Calu3 (cell line): ENCODE data around the gene ARL5B. TPM values are rescaled to one million over a fixed set of nuclear protein-coding genes. Genes with fewer than 3 reads are reported as not detected.
A peak's percentile ranks its signal among the peaks of the same experiment; 100 is the strongest.
"Not testable (repeated sequence)": the region's sequence is repeated elsewhere in the genome, so short reads cannot be mapped to it uniquely, and the experiment has no call there.

ENCODE experiments used
- BruUV-seq: library from RNA; stranded (reverse); fragments of 400-500 nt; replicated peaks from 2 replicates; lab custom pipeline; 2021; lab: Mats Ljungman, UMichigan
- CTCF ChIA-PET: fragments of 300-600 bp; sonication (Branson Sonifier 250); formaldehyde crosslinking; loops from one replicate; lab custom pipeline; 2022; ENCODE audit warnings: antibody characterized with exemption; lab: Charles Lee
- DNase-seq: peaks from one replicate; pipeline ENCODE4 v3.0.0; 2022
- H3K27ac Mint-ChIP-seq: one replicate; pipeline ENCODE4 v1.8.0; 2022; ENCODE audit warnings: mixed read lengths; ENCODE audit not compliant: unreplicated experiment
- H3K27me3 Mint-ChIP-seq: one replicate; pipeline ENCODE4 v1.8.0; 2022; ENCODE audit warnings: mixed read lengths; ENCODE audit not compliant: unreplicated experiment
- H3K36me3 Mint-ChIP-seq: one replicate; pipeline ENCODE4 v1.8.0; 2022; ENCODE audit warnings: mild to moderate bottlenecking, moderate library complexity, mixed read lengths; ENCODE audit not compliant: insufficient read depth, unreplicated experiment
- H3K4me1 Mint-ChIP-seq: one replicate; pipeline ENCODE4 v1.8.0; 2022; ENCODE audit warnings: mild to moderate bottlenecking, low read depth, mixed read lengths; ENCODE audit not compliant: unreplicated experiment
- H3K4me3 Mint-ChIP-seq: one replicate; pipeline ENCODE4 v1.8.0; 2022; ENCODE audit warnings: mild to moderate bottlenecking, low read depth, moderate library complexity, mixed read lengths; ENCODE audit not compliant: unreplicated experiment
- H3K9me3 Mint-ChIP-seq: one replicate; pipeline ENCODE4 v1.8.0; 2022; ENCODE audit warnings: low read depth, mixed read lengths; ENCODE audit not compliant: unreplicated experiment
- CTCF ChIP-seq: fragments of 200-600 bp; IDR thresholded peaks from one replicate; pipeline ENCODE4 v1.8.0; 2022; ENCODE audit warnings: antibody characterized with exemption; ENCODE audit not compliant: unreplicated experiment
- intact Hi-C: fragments of 100-400 bp; cut with micrococcal nuclease; formaldehyde crosslinking; loops from one replicate; pipeline ENCODE4 v1.10.0; 2022; ENCODE audit not compliant: unreplicated experiment
- total RNA-seq: library from RNA; stranded (reverse); gene quantifications from 2 replicates; pipeline ENCODE4 v1.2.3, GENCODE V29; 2022

ARL5B gene
- total RNA-seq, 1 experiment from 2014 or later, result 15.3 TPM

GRCh38 chr10:18616337-18616736 is 42.9 kb upstream of the ARL5B start:
- TF ChIP-seq CTCF, result no peak
- CTCF ChIA-PET, result no interaction called here
- intact Hi-C loops, result no loop called here
- H3K27me3 Mint-ChIP-seq, result no peaks in the 10 kb centered on the region
- H3K36me3 Mint-ChIP-seq, result no peaks in the 10 kb centered on the region
- H3K27ac Mint-ChIP-seq, result no peak overlapping the region
- H3K4me3 Mint-ChIP-seq, result no peak overlapping the region
- no peaks in the 10 kb centered on the region for H3K9me3 Mint-ChIP-seq
- no peak for DNase-seq
- no peaks in the 10 kb centered on the region for H3K4me1 Mint-ChIP-seq
- no TSS peak for BruUV-seq

GRCh38 chr10:18619016-18619415 is 40.2 kb upstream of the ARL5B start:
- Mint-ChIP-seq H3K9me3 (no peaks in the 10 kb centered on the region), H3K4me1 (no peaks in the 10 kb centered on the region), H3K27ac (no peak overlapping the region), H3K27me3 (no peaks in the 10 kb centered on the region), H3K36me3 (no peaks in the 10 kb centered on the region), H3K4me3 (no peak overlapping the region)
- TF ChIP-seq CTCF, result no peak
- no TSS peak for BruUV-seq
- DNase-seq, result no peak
- CTCF ChIA-PET, result no interaction called here
- intact Hi-C loops, result no loop called here

- Mint-ChIP-seq H3K36me3 (no peaks in the 10 kb centered on the region), H3K4me3 (no peak overlapping the region), H3K4me1 (no peaks in the 10 kb centered on the region), H3K27me3 (no peaks in the 10 kb centered on the region), H3K9me3 (no peaks in the 10 kb centered on the region), H3K27ac (no peak overlapping the region)
- BruUV-seq, result no TSS peak
- no peak for TF ChIP-seq CTCF
- CTCF ChIA-PET, result no interaction called here
- no peak for DNase-seq
- intact Hi-C loops, result no loop called here
Measured at GRCh38 chr10:18620856-18621255, 38.4 kb upstream of the ARL5B start.

GRCh38 chr10:18623671-18624070 is 35.6 kb upstream of the ARL5B start:
- H3K27ac Mint-ChIP-seq, CTCF ChIA-PET, BruUV-seq: not testable (repeated sequence)

GRCh38 chr10:18625886-18626285 is 33.3 kb upstream of the ARL5B start:
- Mint-ChIP-seq H3K36me3 (peaks cover 9% of the 10 kb centered on the region), H3K27me3 (no peaks in the 10 kb centered on the region), H3K27ac (no peak overlapping the region), H3K4me1 (no peaks in the 10 kb centered on the region), H3K9me3 (no peaks in the 10 kb centered on the region), H3K4me3 (no peak overlapping the region)
- intact Hi-C loops, result no loop called here
- CTCF ChIA-PET, result no interaction called here
- DNase-seq, result no peak
- no TSS peak for BruUV-seq
- no peak for TF ChIP-seq CTCF

More at GRCh38 chr10:18623671-18624070, 35.6 kb upstream of the ARL5B start:
- H3K9me3 Mint-ChIP-seq, H3K4me1 Mint-ChIP-seq, DNase-seq, H3K27me3 Mint-ChIP-seq, intact Hi-C loops, H3K36me3 Mint-ChIP-seq, H3K4me3 Mint-ChIP-seq: not testable (repeated sequence)

- H3K36me3 Mint-ChIP-seq, H3K9me3 Mint-ChIP-seq, H3K27me3 Mint-ChIP-seq, intact Hi-C loops, H3K4me1 Mint-ChIP-seq, BruUV-seq, CTCF ChIA-PET: not testable (repeated sequence)
- H3K4me3 Mint-ChIP-seq, result peak overlapping the region; percentile 76
- DNase-seq, result peak; percentile 69
- H3K27ac Mint-ChIP-seq, result peak overlapping the region; percentile 64
Measured at GRCh38 chr10:18627452-18628018, 31.7 kb upstream of the ARL5B start.

GRCh38 chr10:18632500-18632899 is 26.7 kb upstream of the ARL5B start:
- BruUV-seq, result not testable (repeated sequence)

More at GRCh38 chr10:18632500-18632899, 26.7 kb upstream of the ARL5B start:
- CTCF ChIA-PET, H3K9me3 Mint-ChIP-seq, H3K27me3 Mint-ChIP-seq, H3K36me3 Mint-ChIP-seq, H3K27ac Mint-ChIP-seq, H3K4me3 Mint-ChIP-seq, H3K4me1 Mint-ChIP-seq, intact Hi-C loops, DNase-seq: not testable (repeated sequence)
